Urothelium cell line (cell line): Measurements from ENCODE around the gene METTL26.

ENCODE experiments used
- DNase-seq: peaks from one replicate; pipeline ENCODE4 v3.0.0; 2011; ENCODE audit warnings: low spot score, mixed read lengths
- FAIRE-seq: peaks from 2 replicates; lab custom pipeline; 2011; peaks lifted over from hg19 to GRCh38; lab: Jason Lieb, UNC

METTL26 gene

DNA sequence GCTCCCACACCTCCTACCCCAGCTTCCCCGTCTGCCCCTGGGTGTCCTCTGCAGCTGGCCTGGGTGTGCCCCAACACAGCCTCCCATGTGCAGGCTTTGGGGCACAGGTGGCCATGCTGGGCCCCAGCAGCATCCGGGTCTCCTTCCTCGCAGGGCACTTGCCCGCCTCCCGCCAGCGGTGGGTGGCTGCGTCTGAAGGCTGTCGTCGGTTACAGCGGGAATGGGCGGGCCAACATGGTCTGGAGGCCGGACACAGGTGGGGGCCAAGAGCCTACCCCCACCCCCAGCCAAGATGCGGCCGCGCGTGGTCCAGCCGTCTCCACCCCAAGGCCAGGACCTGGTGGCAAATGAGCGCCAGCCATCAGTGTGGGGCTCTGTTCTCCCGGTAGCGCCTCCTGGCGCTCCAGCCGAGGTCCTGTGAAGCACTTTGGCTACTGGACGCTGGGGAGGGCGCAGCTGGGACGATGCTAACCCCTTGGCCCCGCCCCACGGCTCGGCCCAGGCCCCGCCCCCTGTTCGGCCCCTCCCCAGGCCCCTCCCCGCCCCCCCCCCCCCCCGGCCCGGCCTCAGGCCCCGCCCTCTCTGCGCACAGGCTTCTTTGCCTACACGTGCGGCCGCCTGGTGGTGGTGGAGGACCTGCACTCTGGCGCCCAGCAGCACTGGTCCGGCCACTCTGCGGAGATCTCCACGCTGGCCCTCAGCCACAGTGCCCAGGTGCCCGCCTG lies 24.5 kb upstream of the METTL26 start:
- no peak for FAIRE-seq
- peak; percentile 86 for DNase-seq

GRCh38 chr16:660132-660458 lies 24.0 kb upstream of the METTL26 start:
- DNase-seq (no peak), FAIRE-seq (no peak)

- FAIRE-seq (no peak), DNase-seq (no peak)
Measured at GRCh38 chr16:659618-660017, 23.5 kb upstream of the METTL26 start.

GRCh38 chr16:658679-659571 lies 22.8 kb upstream of the METTL26 start:
- FAIRE-seq (no peak), DNase-seq (no peak)

GRCh38 chr16:657487-657886 lies 21.4 kb upstream of the METTL26 start:
- no peak for DNase-seq
- no peak for FAIRE-seq

DNA sequence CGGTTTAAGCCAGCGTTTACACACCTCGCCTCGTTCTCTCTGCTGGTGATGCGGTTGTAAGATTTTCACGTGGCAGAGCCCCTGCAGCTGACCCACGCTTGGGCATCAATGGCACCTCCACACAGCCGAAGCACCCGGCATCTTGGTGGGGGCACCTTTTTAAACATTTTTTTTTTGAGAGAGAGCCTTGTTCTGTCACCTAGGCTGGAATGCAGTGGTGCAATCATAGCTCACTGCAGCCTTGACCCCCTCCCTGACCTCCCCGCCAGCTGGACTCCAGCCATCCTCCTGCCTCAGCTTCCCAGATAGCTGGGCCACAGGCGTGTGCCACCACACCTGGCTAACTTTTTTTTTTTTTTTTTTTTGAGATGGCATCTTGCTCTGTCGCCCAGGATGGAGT lies 17.9 kb upstream of the METTL26 start:
- DNase-seq (no peak), FAIRE-seq (no peak)

- DNase-seq (no peak), FAIRE-seq (no peak)
Measured at GRCh38 chr16:652454-653305, 16.6 kb upstream of the METTL26 start.

DNA sequence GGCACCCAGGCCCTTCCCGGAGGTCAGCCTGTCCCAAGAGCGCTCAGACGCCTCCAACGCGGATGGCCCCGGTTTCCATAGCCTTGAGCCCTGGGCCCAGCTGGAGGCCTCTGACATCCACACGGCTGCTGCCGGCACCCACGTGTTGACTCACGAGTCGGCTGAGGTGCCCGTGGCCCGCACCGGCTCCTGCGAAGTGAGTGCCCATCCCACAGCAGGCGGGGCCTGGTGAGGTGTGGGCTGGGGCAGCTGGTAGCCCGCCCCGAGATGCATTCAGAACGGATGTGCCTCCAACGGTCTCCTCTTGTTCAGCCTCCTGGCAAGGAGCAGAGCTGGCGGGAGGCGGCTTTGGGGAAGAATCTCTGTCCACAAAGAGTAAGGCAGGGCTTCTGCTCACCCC lies 15.7 kb upstream of the METTL26 start:
- FAIRE-seq (no peak), DNase-seq (no peak)

DNA sequence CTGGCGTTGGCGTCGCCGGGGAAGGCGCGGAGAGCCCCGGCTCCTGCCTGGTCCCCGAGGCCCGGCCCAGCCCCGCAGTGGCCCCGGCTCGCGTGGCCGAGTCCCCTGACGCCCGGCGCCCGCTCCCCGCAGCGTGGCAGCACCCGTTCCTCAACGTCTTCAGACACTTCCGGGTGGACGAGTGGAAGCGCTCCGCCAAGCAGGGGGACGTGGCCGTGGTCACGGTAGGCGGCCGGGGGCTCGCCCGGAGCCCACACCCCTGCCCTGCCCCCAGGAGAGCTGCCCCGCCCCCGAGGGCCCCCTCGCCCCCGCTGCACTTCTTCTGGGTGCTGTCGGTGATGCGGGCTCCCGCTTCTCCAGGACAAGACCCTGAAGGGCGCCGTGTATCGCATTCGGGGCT lies 13.5 kb upstream of the METTL26 start:
- DNase-seq (no peak), FAIRE-seq (no peak)

DNA sequence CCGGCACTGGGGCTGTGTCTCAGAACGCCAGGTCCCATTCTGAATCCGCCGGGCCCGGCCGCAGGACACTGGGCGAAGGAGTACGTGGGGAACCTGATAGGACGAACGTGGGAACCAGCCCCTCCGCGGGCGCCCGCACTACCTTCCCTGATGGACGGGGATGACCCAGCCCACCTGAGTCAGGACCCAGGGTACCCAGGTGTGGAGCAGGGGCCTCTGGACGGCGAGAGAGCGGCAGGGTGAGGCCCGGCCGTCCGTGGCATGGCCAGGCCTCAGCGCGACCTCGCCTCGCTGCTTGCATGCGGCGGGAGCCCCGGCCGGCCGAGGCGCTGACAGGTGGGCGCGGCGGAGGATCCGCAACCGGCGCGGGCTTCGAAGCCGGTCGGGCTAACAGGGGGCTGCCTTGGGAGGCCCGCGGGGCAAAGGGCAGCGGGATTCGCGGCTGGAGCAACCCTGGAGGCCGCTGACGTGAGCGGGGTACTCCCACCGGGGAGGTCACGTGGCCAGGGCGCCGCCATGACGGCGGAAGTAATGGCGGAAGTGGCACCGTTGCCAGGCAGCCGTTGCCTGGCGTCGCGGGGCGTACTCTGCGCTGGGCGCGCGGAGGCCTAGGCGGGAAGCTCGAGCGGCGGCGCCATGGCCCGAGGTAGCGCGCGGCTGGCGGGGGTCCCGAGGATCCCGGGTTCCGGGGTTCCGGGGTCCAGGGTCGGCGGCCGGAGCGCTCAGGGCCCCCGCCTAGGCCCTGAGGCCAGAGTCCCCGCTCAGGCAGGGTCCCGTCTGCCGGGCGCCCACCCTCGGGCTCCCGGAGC lies 12.9 kb upstream of the METTL26 start, which contains the start of gene WDR90:
TSS of gene WDR90 (plus strand) at position 585 of the 809 bp plus-strand sequence. CDS start at position 637, 52 bp downstream.
- FAIRE-seq, result peak; percentile 99
- peak; percentile 96 for DNase-seq

DNA sequence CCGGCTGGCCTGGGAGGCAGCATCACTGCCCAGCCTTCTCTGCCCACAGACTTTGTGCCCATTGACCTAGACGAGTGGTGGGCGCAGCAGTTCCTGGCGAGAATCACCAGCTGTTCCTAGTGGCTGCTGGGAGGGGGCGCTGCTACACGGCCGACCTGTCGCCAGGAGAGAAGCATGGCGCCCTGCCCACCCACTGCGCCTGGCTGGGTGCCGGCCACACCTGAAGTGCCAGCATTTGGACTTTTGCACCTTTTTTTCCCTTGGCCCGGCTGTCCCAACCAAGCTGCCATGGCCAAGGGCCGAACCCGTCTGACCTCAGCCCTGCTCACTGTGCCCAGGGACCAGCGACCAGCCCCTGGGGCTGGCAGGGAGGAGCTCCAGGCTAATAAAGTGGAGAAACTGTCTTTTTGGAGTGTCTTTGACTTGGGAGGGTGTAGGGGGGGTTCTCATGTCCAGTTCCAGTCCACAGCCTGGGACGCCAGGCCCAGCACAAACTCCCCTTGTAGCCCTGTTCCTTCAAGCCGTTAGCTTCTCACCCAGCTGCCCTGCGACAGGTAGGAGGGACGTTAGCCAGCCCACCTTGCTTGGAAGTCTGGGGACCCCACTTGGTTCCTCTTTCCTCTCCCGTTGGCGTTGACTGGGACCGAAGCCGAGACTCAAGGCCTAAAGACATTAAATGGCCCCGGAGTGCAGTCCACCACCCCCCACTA lies 12.1 kb upstream of the METTL26 start:
- DNase-seq (peak; percentile 54), FAIRE-seq (no peak)

DNA sequence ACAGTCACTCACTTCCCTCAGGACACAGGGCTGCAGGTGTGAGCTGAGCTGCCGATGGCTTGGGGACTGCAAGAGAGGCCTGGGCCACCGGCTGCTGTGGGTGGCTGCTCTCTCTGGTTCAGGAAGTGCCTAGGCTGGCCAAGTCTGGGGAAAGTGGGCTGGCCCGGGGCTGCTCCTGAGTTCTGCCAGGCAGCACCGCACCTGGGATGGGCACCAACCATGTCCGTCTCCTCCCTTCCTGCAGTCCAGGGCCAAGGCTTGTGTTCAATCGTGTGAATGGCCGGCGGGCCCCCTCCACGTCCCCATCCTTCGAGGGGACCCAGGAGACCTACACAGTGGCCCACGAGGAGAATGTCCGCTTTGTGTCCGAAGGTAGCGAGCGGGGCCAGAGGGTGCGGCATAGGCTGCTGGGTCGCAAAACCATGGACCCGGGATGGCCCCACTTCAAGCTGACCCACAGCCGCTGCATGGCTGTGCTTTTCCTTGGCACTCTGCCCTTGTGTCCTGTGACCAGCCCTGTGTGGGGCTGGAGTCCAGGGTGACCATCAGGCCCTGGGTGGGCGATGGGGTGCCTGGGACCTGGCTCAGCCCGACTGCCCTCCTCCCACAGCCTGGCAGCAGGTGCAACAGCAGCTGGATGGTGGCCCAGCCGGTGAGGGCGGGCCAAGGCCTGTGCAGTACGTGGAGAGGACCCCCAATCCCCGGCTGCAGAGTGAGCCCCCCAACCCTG lies 11.2 kb upstream of the METTL26 start:
- FAIRE-seq (no peak), DNase-seq (no peak)

- FAIRE-seq (no peak), DNase-seq (no peak)
Measured at GRCh38 chr16:646679-647172, 10.6 kb upstream of the METTL26 start.

DNA sequence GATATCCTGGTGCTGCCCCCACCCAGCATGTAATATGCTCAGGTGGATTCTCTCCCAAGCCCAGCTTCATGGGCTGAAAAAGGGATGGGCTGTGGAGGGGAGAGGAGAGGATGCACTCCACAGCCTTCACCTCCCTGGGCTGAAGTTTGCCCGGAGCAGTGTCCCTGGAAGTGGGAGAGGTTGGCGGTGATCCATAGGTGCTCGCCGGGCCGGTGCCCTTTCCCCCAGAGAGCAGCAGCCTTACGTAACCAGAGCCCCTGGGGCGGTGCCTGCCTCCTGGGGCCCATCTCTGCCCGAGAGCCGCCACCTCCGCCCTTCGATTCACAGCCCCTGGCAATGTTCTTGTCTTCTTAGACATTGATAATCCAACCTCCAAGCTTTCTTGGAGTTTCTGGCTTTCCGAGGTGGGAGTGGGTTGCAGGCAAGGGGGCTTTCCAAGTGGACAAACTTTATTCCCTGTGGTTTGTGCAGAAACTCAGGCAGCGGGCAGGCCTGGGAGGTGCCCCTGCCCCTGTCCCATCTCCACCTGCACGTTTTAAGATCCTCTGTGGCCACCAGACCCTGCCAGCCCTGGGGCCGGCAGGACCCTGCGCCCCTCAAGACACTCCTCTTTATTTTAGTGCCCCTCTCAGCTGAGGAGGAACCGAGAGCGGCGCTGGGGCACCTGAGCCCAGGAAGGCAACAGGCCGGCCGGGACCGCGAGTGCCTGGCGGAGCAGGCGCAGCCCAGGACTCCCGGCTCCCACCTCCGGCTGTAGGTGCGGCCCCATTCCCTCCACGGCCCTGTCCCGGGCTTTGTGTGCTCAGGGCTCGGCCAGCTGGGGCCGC lies 10.0 kb upstream of the METTL26 start:
- no peak for DNase-seq
- FAIRE-seq, result no peak

- no peak for FAIRE-seq
- DNase-seq, result no peak
Measured at GRCh38 chr16:644556-644955, 8.5 kb upstream of the METTL26 start.

DNA sequence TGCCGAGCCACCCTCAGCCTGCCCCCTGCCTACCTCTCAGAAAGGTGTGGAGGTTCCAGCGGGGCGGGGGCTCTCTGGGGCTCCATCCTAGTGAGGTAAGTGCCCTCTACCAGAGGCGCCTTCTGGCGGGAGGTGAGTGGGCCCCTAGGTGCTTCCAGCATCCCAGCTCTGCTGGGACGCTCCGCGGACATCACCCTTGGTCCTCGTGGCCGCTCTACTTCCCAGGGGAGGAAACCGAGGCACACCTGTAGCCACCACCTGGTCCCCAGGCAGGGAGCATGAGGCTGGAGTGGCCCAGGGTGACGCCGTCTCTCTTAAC lies 6.9 kb upstream of the METTL26 start:
- FAIRE-seq (no peak), DNase-seq (no peak)

- DNase-seq (peak; percentile 48), FAIRE-seq (no peak)
Measured at GRCh38 chr16:642189-643049, 6.3 kb upstream of the METTL26 start.
